Midbrain (tissue), 1 donor: Measurements from ENCODE around the gene KIFBP.

Experiments used
- DNase-seq: peaks from one replicate; lab custom pipeline; 2025; lab: John Stamatoyannopoulos, UW

KIFBP gene

GRCh38 chr10:69051710-69052487 lies 63.3 kb downstream of the KIFBP start:
- no peak for DNase-seq

DNA sequence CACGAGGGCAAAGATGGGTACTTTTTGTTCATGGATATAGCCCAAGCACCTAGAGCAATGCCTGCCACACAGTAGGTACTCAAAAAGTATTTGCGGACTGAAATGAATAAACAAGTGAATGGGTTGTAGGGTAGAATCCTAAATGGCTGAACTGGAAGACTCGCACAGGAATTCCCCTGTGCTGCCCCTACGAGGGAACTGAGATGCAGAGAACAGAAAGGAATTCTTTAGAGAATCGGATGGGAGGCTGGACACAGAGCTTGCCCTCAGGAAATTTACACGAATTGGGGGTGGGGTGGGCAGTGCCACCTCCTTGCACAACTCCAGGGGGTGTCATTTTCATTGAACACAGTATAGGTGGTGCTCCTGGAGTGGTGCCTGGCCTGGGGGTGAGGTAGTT lies 64.1 kb downstream of the KIFBP start:
- no peak for DNase-seq

GRCh38 chr10:69055241-69055640 lies 66.6 kb downstream of the KIFBP start:
- DNase-seq = no peak

DNA sequence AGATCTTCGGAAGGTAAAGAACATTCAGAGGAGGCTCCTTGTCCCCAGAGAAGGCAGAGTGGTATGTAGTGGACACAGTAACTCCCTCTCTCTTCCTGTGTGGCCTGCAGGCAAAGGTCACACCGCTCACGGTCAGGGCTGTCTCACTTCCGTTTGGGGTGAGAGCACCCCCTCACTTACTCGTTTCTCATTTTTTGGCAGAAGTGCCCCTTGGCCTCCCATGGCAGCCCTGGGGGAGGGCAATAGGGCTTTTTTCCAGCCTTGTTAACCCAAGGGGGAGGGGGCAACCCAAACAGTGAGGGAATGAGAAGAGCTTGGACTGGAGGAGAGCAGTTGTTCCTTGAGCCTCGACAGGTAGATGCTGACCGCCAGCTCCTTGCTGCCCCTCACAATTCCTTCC lies 67.5 kb downstream of the KIFBP start:
- peak; percentile 6 for DNase-seq

DNA sequence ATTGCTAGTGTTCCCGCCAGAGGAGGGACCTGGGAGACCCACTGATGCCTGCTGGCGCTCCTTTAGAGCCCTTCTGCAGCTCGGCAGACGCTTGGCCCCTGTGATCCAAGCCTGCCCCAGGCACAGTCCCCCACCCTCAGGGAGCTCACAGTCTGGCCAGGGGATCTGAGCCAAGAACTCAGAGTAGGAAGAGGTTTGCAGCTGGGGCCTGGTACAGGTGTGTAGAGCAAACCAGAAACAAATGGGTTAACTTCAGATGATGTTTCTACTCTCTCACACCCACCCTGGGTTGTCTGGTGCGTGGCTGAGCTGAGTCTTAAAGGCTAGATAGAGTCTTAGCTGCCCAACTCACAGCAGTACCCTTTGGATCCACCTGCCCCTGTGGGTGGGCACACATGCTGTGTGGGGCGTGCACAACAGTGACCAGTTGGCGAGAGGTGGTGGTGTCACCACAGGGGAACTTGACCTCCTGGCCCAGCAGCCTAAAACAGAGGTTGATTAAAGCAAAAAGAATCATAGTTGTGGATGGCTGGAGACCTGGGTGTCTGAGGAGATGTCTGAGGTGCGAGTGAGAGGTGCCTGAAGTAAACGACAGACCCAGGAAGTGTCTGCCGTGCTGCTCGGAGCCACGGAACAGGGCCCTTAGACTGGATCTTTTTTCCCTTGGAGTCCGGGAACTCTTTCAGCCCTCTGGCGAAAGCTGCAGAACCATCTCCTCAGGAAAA lies 68.1 kb downstream of the KIFBP start:
- DNase-seq = no peak

- DNase-seq = peak; percentile 24
These were observed 68.8 kb downstream of the KIFBP start for GRCh38 chr10:69057261-69057950.

- no peak for DNase-seq
These were observed 69.3 kb downstream of the KIFBP start for GRCh38 chr10:69057951-69058297.

GRCh38 chr10:69060127-69060798 lies 71.7 kb downstream of the KIFBP start:
- no peak for DNase-seq

DNA sequence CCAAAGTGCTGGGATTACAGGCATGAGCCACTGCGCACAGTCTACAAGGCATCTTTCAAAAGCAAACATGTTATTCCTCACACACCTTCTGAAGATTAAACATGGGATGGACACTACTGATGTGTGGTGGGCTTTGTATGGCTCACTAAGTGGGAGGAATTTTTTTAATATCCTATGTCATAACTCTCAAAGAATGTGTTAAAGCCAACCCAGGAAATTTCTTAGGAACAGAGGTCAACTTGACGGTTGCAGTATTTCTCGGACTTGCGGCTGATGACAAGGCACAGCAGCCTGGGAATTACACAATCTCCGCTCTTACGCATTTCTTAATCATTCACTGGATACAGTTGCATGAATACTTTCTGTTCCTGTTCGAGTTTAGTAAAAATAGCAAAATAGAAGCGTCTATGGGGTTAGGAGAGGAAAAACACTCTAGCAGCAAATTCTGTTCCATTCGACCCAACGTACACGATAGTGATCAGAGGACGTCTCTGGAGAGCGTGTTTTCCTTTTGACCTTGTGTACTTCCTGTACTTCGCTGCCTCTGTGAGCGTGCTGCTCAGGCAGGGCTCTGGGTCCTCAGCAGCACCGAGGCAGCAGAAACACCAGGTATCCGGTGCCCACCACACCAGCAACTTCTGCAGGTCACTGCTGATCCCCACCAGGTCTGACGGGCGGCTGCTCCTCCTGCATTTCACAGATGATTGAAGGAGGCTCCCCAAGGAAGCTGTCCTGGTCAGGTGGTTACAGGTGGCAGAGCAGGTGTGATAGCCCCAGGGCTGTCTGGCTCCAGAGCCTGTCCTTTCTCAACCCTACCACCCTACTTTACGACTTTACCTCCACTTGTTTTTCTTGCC lies 72.9 kb downstream of the KIFBP start:
- DNase-seq = peak; percentile 43

- DNase-seq = no peak
These were observed 74.3 kb downstream of the KIFBP start for GRCh38 chr10:69062901-69063300.

DNA sequence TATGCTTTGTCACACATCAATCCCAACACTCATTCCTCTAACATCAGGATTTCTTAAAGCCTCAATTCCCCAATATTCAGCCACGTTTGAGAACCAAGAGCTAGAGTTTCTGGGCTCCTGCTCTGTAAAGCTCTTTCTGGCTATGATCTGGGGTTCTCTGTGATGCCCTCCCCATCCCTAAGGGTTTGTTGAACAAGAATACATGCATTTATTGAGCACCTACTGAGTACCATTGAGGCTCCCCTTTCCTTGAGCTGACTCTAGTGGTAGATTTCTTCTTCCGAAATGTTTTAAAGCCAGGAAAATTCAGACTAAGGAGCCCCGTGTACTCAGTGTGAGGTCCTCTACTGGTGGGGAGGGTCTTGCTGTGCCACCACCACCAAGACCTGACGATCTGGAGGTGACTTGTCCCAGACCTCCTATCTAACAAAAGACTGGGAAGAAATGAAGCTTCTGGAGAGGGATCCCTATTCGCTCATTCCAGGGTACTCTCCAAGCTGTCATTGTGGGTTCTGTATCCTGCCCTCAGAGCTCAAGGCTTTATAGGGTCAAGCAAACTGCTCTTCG lies 76.2 kb downstream of the KIFBP start:
- DNase-seq = no peak

GRCh38 chr10:69065406-69066361 lies 77.1 kb downstream of the KIFBP start:
- no peak for DNase-seq
